NCI-H510A (cell line): ENCODE results near the gene ACKR3.

Experiments used
- DNase-seq: peaks from one replicate; lab custom pipeline; 2025; lab: John Stamatoyannopoulos, UW

Gene ACKR3

DNA sequence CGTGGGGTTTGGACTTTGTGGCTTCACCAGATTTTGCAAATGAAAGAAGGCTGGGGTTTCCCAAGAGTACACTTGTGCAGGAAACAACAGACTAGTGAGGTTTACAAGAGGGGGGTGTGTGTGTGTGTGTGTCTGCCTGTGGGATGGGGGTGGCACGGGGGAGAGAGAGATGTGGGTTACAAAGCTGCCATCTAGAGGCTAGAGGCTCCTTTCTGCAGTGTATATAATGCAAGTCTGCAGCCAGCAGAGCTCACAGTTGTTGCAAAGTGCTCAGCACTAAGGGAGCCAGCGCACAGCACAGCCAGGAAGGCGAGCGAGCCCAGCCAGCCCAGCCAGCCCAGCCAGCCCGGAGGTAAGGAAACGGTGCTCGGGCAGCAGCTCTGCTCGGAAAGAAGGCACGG, at the start of gene ACKR3:
Gene ACKR3 (plus strand): TSS at position 253 of the 401 bp plus-strand sequence. CDS start 10,641 bp downstream, outside the sequence.
- peak; percentile 77 for DNase-seq

DNA sequence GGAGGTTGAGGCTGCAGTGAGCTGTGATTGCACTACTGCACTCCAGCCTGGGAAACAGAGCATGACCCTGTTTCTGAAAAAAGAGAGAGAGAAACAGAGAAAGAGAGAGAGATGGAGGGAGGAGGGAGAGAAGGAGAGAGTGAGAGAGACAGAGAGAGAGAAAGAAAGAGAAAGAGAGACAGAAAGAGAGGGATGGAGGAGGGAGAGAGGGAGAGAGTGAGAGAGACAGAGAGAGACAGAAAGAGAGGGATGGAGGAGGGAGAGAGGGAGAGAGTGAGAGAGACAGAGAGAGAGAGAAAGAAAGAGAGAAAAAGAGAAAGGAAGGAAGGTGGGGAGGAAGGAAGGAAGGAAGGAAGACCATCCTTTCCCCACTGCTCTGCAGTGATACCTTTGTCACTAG, 48.1 kb upstream of the ACKR3 start:
- no peak for DNase-seq

DNA sequence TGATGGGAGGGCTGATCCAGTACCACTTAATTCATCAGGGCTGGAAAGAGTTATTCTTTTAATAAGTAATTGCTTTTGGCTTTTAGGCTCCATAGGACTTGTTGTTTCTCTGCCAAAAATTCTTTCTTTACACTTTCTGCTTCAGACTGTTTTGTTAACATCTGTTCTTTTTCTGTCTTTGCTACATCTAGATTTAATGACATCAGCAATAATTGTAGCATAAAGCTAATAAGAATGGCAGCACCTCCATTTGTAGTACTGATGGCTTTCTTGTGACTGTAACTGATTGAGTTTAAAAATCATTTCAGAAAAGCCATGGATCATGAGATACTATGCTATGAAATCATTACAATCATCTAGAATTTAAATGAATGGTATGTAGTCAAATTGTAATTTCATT, 46.4 kb upstream of the ACKR3 start:
- DNase-seq, result no peak

DNA sequence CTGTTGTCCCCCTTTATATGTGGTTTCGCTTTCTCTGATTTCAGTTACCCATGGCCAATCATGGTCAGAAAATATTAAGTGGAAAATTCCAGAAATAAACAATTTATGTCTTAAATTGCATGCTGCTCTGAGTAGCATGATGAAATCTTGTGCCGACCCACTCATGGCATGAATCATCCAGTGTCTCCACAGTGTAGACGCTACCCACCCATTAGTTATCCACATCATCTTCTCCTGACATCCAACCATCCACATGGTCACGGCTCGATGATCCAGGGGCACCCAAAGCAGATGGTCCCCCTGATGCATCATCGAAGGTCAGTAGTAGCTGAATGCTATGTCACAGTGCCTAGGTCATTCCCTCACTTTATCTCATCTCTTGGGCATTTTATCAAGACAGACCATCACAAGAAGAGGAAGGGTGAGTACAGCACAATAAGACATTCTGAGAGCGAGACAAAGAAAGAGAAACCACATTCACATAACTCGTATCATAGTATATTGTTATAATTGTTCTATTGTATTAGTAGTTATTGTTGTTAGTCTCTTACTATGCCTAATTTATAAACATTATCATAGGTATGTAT, 44.1 kb upstream of the ACKR3 start:
- no peak for DNase-seq

DNA sequence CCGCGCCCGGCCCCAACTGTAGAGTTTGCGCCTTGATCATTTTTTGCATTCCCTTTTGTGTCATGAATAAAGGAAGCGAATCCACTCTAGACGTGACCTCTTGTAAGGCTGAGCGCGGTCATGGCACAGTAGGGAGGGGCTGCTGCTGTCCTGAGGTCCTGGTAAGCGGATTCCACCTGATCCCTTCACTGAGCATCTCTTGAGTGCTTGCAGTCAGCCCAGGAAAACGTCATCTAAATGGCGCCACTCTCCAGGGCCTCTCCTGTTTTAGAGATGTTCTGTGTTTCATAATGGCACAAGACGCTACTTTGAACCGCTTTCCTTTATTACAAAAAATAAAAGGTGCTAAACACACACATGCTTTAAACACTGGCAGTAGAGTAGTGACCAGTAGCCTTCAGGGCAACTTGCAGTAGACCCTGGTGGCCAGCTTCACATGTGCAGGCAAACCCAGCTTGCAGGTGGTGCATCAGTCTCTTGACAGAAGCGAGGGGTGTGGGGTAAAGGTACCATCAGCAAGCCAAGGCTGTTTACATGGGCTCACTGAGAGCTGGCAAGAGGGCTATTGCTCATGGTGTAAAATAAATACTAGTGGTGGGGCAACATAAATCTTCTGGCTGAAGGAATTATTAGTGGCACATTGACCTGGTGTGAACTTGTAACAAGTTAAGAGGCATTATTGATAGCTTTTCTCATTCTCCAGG, 43.0 kb upstream of the ACKR3 start:
- peak; percentile 71 for DNase-seq

DNA sequence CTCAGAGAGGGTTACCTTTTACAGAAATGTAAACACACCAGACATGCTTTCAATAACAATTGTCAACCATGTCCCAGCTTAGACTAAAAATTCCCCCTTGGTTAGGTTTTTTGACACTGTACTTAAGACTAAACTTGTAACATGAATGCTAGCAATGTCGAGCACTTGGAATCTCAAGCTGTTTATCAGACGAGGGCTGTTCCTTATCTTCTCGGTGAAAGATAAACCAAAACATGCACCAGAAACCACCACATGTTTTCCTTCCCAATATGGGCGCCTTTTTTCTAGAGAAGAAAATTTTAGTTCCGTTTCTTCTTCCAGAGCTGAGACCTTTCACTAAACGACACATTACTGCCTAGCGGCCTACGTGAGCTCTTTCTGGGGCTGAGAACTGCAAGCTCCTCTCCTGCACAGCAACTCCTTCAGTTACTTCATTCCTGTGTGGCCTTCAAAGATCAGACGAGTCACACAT, 42.4 kb upstream of the ACKR3 start:
- DNase-seq, result no peak

DNA sequence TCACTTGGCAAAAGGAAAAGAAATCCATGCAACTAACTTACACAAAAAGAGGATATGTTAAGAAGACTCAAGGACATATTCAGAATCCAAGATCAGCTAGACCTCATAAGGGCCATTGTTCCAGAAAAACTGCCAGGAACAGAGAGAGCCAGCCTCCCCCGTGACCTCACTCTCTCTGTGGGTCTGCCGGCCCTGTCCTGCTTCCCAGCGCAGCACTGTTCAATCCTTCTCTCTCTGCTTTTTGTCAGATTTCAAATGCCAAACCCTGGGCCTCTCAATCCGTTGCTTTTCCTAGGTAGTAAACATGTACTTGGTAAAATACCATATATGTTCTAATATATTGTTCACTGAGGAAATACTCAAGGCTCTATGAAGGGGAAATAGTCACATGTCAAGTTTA, 40.0 kb upstream of the ACKR3 start:
- DNase-seq, result no peak

DNA sequence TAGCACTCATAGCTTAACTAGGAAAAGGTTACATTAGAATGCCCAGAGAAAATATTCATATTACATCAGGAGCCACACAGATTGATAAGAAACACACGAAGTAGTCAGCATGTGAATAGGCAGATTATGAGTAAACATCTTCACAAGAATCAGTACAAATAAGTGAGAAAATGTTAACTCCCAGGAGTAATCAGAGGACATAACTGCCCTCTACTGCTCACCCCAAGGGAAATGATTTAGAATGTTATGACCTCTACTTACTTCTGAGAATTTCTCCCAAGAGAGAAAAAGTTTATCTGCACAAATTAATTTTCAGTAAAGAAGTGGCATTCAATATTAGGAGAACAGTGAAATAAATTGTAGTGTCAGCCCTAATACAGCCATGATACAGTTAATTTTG, 39.1 kb upstream of the ACKR3 start:
- no peak for DNase-seq

DNA sequence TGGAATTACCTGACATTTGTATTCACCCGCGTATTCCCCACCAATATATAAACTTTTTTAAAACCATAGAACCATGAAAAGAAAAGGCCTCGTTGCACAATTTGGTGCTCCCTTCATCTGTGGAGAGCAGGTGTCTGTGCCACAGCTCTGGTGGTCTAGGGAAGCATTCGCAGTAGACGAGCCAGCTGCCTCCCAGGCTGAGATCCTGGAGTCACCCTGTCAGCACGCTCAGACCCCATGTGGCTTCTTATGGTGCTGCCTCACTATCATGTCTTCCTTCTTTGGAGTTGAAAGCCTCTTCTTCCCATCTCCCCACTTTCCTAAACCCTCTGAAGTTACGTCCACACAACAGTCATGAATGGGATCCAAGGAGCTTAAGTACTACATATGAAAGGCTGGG, 38.4 kb upstream of the ACKR3 start:
- DNase-seq, result no peak

DNA sequence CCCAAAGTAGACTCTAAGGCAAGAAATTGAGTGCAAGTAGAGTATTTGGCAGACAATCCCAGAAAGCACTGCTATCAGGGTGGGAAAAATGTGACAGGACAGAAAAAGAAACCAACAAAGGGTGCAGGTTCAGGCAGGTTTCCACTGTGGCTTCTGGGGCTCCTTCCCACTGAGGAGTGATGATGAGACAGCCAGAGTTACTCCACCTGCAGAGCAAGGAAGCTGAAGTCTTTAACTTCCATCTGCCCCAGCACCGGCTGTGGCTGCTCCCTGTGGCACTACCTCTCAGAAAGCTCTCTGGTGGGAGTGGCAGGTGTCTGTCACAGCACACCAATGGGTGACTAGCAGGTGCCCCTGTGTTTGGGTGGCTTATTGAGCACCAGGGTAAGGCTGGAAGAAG, 37.6 kb upstream of the ACKR3 start:
- no peak for DNase-seq

DNA sequence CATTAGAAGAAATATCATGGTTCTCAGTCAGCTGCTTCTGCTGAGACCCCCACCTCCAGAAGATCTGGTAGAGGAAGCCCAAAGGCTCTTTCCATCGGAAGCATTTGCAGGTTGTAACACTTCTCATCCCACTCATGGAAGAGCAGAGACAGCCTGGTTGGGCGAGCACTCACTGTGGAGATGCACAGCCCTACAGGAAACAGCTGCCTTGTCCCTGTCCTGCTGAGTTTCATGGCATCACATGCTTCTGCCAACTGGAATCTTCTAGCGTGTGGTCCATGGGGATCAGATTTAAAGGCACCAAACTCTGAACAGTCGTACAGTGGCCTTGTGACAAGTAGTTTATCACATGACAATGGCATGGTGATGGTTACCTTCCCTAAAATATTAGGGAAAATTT, 36.3 kb upstream of the ACKR3 start:
- no peak for DNase-seq

DNA sequence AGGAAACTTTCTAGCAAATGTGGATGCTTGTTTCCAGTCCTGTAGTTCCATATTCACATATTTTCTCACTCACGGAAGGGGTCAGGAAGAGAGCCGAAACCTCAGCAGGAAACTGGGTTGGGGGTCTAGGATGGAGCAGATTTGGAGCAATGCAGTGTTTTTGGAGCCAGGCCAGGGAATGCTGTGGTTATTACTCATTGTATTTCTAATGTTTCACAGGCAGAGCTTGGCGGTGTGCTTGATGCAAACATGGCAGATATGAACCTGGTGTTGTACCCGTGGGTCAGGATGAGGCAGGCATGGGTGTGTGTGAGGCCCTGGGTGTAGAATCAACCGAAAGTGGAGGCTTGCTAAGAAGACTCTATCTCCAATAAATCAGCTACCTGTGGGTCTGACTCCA, 34.6 kb upstream of the ACKR3 start:
- DNase-seq, result no peak

DNA sequence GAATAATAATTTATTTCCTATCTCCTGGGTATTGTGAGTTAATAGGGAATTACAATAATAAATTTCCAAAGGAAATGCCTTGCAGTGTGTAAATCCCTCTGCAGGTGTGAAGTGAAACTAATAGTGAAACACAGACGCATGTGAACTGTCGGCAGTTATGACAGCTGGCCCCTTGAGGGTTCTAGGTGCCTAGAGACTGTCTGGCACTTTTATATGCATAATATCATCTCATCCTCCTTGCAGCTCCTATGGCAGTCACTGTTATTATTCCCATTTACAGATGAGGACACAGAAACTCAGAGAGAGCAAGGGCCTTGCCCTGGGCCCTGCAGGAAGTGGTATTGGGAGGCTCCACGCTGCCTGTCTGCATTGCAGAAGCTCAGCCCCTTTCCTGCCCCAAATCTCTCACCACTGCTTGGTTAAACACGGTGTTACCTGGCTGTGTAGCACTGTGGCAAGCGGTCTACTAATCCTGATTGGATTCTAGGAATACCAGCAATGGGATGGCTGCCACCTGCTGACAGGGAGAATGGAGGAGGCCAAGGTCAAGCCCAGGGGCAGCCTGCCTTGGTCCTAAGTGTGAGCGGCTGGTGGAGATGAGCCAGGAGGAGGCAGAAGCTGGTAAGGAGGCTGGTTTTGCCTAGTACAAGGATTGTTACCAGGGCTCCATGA, 32.8 kb upstream of the ACKR3 start:
- no peak for DNase-seq

DNA sequence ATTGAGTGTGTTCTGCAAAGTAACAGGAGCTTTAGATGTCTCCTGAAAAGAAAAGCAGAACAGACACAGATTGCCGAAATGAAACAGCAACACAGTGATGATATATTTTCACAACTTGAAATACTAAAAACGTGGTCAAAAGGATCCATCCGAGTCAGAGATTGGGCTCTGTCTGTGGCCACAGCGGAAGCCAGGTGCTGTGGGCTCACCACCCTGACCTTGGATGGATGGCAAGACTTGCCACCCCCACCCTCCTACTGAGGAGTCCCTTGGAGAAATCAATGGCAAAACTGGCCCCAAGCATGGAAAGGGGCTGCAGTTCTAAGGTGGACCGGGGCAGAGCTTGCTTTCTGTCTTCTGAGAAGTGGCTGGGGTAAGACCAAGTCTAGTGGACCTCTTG, 31.4 kb upstream of the ACKR3 start:
- no peak for DNase-seq

DNA sequence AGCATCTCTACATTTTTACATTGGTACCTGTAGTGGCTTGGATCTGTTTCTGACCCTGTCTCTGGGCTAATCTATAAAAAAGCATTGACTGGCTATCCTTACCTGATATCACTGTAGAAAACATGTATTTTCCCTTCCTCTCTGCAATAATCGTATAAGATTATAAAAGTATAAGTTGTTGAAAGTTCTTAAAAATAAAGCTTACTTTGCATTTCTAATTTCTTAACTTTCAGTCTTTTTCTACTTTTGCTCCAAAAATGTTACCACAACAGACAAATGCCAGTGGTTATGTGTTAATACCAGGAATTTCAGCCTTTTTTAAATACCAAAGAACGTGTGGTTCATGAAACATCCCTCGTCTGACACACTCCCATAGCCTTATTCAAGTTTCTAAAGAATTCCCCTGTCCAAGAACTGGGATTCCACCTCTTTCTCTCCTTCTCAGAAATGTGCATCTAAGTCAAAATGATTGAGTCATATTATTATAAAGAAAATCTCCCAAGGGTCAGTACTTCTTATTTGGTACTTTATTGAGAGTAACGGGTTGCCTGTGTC, 28.5 kb upstream of the ACKR3 start:
- DNase-seq, result no peak

DNA sequence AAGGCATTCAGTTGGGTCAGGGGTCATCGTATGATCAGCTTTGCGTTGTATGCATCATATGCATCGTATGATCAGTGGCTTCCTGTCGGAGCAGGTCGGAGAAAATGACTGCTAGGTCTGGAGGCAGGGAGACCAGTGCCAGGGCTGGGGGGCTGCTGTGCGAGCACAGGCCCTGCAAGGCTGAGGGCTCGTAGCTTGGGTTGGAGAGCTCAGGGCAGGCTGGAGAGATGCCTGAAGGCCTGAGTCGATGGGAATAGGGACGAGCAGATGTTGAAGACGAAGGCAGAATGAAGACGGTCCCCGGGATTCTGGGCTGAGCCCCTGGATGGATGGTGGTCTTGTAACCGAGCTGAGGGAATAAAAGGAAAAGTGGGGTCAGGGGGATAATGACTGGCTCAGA, 25.3 kb upstream of the ACKR3 start:
- DNase-seq, result no peak

DNA sequence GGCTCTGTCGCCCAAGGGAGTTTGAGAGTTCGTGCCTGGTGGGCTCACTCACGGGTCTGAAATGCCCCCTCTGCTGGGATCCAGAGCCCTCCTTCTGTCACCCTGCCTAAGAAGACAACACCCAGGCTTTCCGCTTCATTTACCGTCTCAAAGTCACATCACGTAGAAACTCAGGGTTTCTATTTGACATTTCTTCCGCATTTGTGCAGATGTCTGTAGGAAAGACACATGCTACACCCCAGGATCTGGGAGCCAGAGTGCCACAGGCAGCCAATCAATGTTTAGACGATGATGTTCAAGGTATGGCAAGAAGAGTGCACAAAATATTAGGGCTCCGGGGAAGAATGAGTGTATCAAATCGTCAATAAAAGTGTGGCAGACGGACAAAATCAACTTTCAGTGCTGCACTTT, 24.4 kb upstream of the ACKR3 start:
- no peak for DNase-seq

DNA sequence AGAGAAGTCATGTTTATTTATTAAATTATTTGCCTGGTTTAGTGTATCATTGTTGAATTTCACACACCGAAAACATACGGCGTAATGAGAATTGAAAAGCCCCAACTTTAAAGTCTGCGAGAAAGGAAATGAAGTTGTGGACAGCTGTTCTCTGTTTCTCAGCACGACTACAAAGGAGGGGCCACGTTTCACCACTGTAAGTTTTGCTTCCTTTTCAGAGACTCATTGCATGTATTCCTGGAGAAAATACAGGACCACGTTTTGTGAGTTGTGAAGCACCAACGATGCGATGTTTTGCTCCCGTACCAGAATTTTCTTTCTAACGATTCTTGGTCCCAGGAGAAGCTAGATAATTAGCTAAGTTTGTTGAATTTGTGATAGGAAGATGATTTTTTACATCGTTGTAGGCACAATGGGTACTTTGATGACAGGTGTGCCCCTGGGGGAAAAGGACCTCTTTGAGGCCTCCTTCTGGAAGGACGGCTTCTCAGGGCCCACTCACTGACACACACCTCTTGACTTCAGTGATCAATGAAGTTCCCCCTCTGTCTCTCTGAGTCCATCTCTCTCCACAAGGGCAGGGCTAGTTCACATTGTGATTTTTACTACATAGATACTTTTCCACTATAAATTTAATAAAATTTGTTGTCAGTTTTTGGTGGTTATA, 23.7 kb upstream of the ACKR3 start:
- no peak for DNase-seq

DNA sequence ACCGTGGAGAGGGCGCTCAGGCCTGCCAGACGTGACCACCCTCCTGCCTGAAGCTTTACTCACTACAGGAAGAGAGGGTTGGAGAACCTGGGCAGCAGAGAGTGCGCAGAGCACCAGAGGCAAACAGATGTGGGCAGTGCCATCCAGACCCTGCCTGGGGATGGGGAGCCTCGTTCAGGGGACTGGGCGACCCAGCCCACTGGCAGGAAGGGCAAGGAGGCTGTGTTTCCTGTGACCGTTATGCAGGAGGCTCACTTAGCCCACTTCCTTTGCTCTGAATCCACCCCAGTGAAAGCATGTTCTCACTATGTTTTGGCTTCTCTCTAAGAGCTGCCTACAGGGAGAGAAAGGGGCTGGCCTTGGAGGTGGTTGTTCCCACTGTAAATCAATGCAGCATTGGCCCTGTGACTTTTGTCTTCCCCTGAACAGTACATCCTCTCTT, 23.0 kb upstream of the ACKR3 start:
- no peak for DNase-seq

DNA sequence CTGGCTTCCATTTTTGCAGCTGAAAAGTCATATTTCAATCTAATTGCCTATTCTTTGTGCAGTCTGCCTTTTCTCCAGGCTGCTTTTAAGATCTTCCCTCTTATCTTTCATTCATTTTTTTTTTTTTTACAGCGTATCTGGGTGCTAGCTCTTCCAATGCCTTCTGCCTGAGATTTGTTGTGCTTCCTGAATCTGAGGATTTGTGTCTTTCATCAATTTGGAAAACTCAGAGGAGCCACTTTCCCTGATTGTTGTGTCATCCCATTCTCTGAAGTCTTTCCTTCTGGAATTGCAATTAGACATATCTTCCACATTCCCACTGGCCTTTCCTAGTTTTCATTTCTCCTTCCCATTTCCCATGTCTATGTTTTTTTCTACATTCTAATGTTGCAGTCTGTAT, 21.9 kb upstream of the ACKR3 start:
- DNase-seq, result no peak

DNA sequence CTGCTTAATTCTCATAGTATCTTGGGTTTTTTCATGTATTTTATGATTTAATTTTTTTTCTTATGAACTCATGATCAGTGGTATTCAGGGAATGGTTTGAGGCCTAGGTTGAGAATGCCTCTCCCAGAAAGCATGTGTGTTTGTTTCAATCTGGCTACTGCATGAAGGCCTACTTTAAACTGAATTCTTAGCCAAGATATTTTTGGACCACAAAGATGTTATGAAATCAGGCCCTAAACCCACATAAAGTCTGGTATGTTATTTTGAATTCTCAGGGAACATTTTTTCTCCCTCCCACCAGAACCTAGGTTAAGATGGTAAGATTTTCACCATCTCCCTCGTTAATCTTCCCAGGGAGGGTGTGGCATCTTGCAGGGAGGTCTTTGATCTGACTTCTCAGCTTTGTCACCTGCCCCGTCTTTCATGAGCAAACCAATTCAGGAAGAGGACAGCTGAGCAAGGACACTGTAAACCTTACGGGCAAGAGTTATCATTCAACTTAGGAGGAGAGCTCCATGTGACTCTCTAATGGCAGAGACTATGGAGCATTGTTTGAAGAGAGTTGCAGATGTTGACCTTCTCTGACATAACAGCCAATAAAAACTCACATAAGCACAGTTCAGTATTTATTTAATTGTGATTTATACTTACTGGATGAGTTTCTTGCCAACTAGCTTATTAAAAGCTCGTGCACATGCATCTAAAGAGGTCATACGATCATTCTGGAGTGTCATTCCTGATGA, 21.3 kb upstream of the ACKR3 start:
- peak; percentile 56 for DNase-seq

DNA sequence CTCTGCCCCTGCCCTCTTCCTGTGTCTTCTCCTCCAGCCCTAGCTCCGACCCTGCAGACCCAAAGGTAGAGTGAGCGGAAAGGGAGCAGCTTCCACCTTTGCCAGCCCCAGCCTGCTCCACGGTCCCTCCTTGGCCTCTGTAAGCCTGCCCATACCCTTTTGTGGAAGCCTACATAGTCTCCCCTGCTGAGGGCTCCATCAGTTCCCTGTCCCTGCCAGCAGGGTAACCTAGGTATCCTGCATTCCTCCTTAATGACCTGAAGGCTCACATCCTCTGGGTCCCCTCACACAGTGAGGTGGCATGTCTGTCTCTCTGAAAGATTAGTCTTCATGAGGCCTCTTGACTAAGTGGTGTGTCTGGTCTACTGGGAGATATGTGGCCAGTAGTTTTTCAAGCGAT, 20.5 kb upstream of the ACKR3 start:
- DNase-seq, result no peak
